H1 (cell line): ENCODE results near the gene AMER2. TPM values are rescaled to one million over a fixed set of nuclear protein-coding genes. Genes with fewer than 3 reads are reported as not detected.

ENCODE experiments used
- CTCF ChIA-PET: fragments of 300-600 bp; sonication (Branson Sonifier 250); formaldehyde crosslinking; loops from one replicate; lab custom pipeline; 2021; ENCODE audit not compliant: partially characterized antibody; lab: Charles Lee
- POLR2A ChIA-PET: fragments of 300-600 bp; sonication (Branson Sonifier 250); formaldehyde crosslinking; loops from one replicate; lab custom pipeline; 2021; ENCODE audit warnings: inconsistent platforms; ENCODE audit not compliant: partially characterized antibody; lab: Charles Lee
- DNase-seq, 2 experiments: peaks; one replicate each; pipeline versions ENCODE4 v3.0.0 to v3.0.0-alpha.2; 2010 to 2022; ENCODE audit warnings: low spot score in 2 of 2, low read depth in 1 of 2, mixed read lengths in 1 of 2
- FAIRE-seq: peaks from 2 replicates; lab custom pipeline; 2011; peaks lifted over from hg19 to GRCh38; lab: Jason Lieb, UNC
- H2AFZ ChIP-seq: 2 replicates; pipeline ENCODE4 v1.8.1; 2012; ENCODE audit warnings: low read length, inconsistent platforms
- H2AK5ac ChIP-seq: 2 replicates; pipeline ENCODE4 v1.6.1; 2013; ENCODE audit warnings: low read depth, low read length
- H2BK120ac ChIP-seq: replicated peaks from 2 replicates; pipeline ENCODE3; 2013; ENCODE audit warnings: low read depth, low read length, inconsistent platforms
- H2BK12ac ChIP-seq: 2 replicates; pipeline ENCODE4 v1.6.1; 2013; ENCODE audit warnings: low read depth, low read length
- H2BK15ac ChIP-seq: 2 replicates; pipeline ENCODE4 v1.6.1; 2013; ENCODE audit warnings: low read length
- H2BK20ac ChIP-seq: 2 replicates; pipeline ENCODE4 v1.6.1; 2013; ENCODE audit warnings: low read length
- H2BK5ac ChIP-seq: 2 replicates; pipeline ENCODE4 v1.6.1; 2013; ENCODE audit warnings: low read depth, low read length
- H3K14ac ChIP-seq: 2 replicates; pipeline ENCODE4 v1.6.1; 2013; ENCODE audit warnings: inconsistent platforms; ENCODE audit not compliant: insufficient read length
- H3K18ac ChIP-seq: 2 replicates; pipeline ENCODE4 v1.6.1; 2013; ENCODE audit warnings: low read length; ENCODE audit errors: extremely low read depth
- H3K23ac ChIP-seq: 2 replicates; pipeline ENCODE4 v1.6.1; 2013; ENCODE audit warnings: inconsistent platforms; ENCODE audit not compliant: insufficient read length
- H3K23me2 ChIP-seq: 2 replicates; pipeline ENCODE4 v1.6.1; 2013; ENCODE audit warnings: low read depth, low read length
- H3K27ac ChIP-seq: 2 replicates; pipeline ENCODE4 v1.6.1; 2011; ENCODE audit warnings: low read depth, low read length, inconsistent platforms
- H3K27me3 ChIP-seq, 4 experiments: replicated peaks in 1 of 4; 1 replicate in 1 of 4; 2 replicates in 3 of 4; pipeline versions ENCODE4 v1.6.1 to v1.8.1; 2011 to 2013; ENCODE audit warnings: low read length in 3 of 4, mild to moderate bottlenecking in 3 of 4, inconsistent platforms in 2 of 4, mixed read lengths in 2 of 4, moderate library complexity in 1 of 4; ENCODE audit not compliant: control insufficient read depth in 3 of 4, insufficient read depth in 3 of 4; ENCODE audit errors: extremely low read depth in 1 of 4
- H3K36me3 ChIP-seq, 4 experiments: 2 replicates each; pipeline versions ENCODE4 v1.6.1 to v1.8.1; 2011 to 2013; ENCODE audit warnings: mild to moderate bottlenecking in 4 of 4, low read length in 3 of 4, moderate library complexity in 2 of 4, control low read depth in 1 of 4, inconsistent platforms in 1 of 4; ENCODE audit not compliant: insufficient read depth in 4 of 4, control insufficient read depth in 2 of 4
- H3K4ac ChIP-seq: replicated peaks from 2 replicates; pipeline ENCODE3; 2013; ENCODE audit warnings: low read length, low read depth, mixed read lengths, inconsistent platforms; ENCODE audit not compliant: insufficient read length
- H3K4me1 ChIP-seq, 4 experiments: replicated peaks in 1 of 4; 1 replicate in 1 of 4; 2 replicates in 3 of 4; pipeline versions ENCODE4 v1.6.1 to v1.8.1; 2011 to 2013; ENCODE audit warnings: low read length in 3 of 4, inconsistent platforms in 2 of 4, mixed read lengths in 1 of 4; ENCODE audit not compliant: insufficient read depth in 4 of 4, control insufficient read depth in 3 of 4
- H3K4me2 ChIP-seq, 2 experiments: 2 replicates each; pipeline versions ENCODE4 v1.6.1 to v1.8.1; 2011 to 2013; ENCODE audit warnings: low read depth in 2 of 2, low read length in 2 of 2, control low read depth in 1 of 2, inconsistent platforms in 1 of 2, mild to moderate bottlenecking in 1 of 2; ENCODE audit not compliant: insufficient read depth in 1 of 2
- H3K4me3 ChIP-seq, 4 experiments: fragments of 200-600, 300-600 bp in 1 of 4; sonication (generic), shearing (Covaris generic), sonication (Bioruptor Twin) in 1 of 4; 2 replicates each; pipeline versions ENCODE4 v1.5.1 to v1.8.1; 2011 to 2016; ENCODE audit warnings: low read length in 4 of 4, low read depth in 3 of 4, control low read depth in 2 of 4, inconsistent platforms in 2 of 4, mild to moderate bottlenecking in 2 of 4, mixed read lengths in 1 of 4, moderate library complexity in 1 of 4; ENCODE audit not compliant: insufficient read depth in 2 of 4; ENCODE audit errors: extremely low read depth in 1 of 4
- H3K56ac ChIP-seq: replicated peaks from 2 replicates; pipeline ENCODE3; 2013; ENCODE audit warnings: low read depth, mild to moderate bottlenecking, mixed read lengths, low read length, inconsistent platforms; ENCODE audit not compliant: insufficient read length
- H3K79me1 ChIP-seq: 2 replicates; pipeline ENCODE4 v1.6.1; 2013; ENCODE audit warnings: low read depth, low read length, control low read depth
- H3K79me2 ChIP-seq, 2 experiments: 2 replicates each; pipeline versions ENCODE4 v1.6.1 to v1.8.1; 2012 to 2013; ENCODE audit warnings: low read length in 2 of 2, mild to moderate bottlenecking in 2 of 2, inconsistent platforms in 1 of 2; ENCODE audit not compliant: insufficient read depth in 2 of 2, control insufficient read depth in 1 of 2
- H3K9ac ChIP-seq, 4 experiments: replicated peaks in 1 of 4; 1 replicate in 1 of 4; 2 replicates in 3 of 4; pipeline versions ENCODE4 v1.6.1 to v1.8.1; 2011 to 2013; ENCODE audit warnings: low read depth in 3 of 4, low read length in 3 of 4, control low read depth in 2 of 4, mild to moderate bottlenecking in 2 of 4, moderate library complexity in 2 of 4, inconsistent platforms in 1 of 4; ENCODE audit errors: extremely low read depth in 1 of 4
- H3K9me3 ChIP-seq, 2 experiments: 2 replicates each; pipeline versions ENCODE4 v1.6.1 to v1.8.1; 2012 to 2013; ENCODE audit warnings: mild to moderate bottlenecking in 2 of 2, moderate library complexity in 2 of 2, control low read depth in 1 of 2, inconsistent platforms in 1 of 2, low read depth in 1 of 2, low read length in 1 of 2, mixed read lengths in 1 of 2; ENCODE audit not compliant: insufficient read depth in 2 of 2
- H4K20me1 ChIP-seq, 2 experiments: replicated peaks in 1 of 2; 2 replicates each; pipeline versions ENCODE3 to v1.8.1; 2011 to 2013; ENCODE audit warnings: inconsistent platforms in 2 of 2, low read length in 2 of 2, mild to moderate bottlenecking in 1 of 2; ENCODE audit not compliant: insufficient read depth in 2 of 2, control insufficient read depth in 1 of 2
- H4K5ac ChIP-seq: 2 replicates; pipeline ENCODE4 v1.6.1; 2013; ENCODE audit warnings: low read length, low read depth, mixed read lengths, inconsistent platforms; ENCODE audit not compliant: insufficient read length
- H4K8ac ChIP-seq: 2 replicates; pipeline ENCODE4 v1.8.0; 2013; ENCODE audit warnings: mild to moderate bottlenecking, moderate library complexity, low read length, inconsistent platforms; ENCODE audit not compliant: insufficient read depth; ENCODE audit errors: extremely low read depth
- H4K91ac ChIP-seq: replicated peaks from 2 replicates; pipeline ENCODE3; 2013; ENCODE audit warnings: low read length, mixed read lengths, inconsistent platforms; ENCODE audit not compliant: insufficient read length
- EZH2 ChIP-seq: fragments of 200-600 bp; sonication (generic); IDR thresholded peaks from 2 replicates; pipeline ENCODE4 v1.7.1; 2012; ENCODE audit warnings: low read depth, mild to moderate bottlenecking, moderate library complexity, low read length, inconsistent platforms; ENCODE audit not compliant: severe bottlenecking
- MAFK ChIP-seq: IDR thresholded peaks from 2 replicates; pipeline ENCODE4 v1.6.1; 2012; ENCODE audit warnings: low read depth, mild to moderate bottlenecking, improper control_type of control experiment, low read length
- PHF8 ChIP-seq: fragments of 200-600 bp; sonication (generic); conservative IDR thresholded peaks from 2 replicates; pipeline ENCODE4 v1.7.1; 2012; ENCODE audit warnings: low read depth, mild to moderate bottlenecking, inconsistent platforms, low read length, moderate library complexity
- POLR2AphosphoS5 ChIP-seq: IDR thresholded peaks from 2 replicates; pipeline ENCODE4 v1.6.1; 2011; ENCODE audit warnings: low read depth, low read length
- RBBP5 ChIP-seq: IDR thresholded peaks from 2 replicates; pipeline ENCODE4 v1.7.1; 2012; ENCODE audit warnings: low read depth, mild to moderate bottlenecking, inconsistent platforms, low read length, moderate library complexity, borderline replicate concordance
- SAP30 ChIP-seq: fragments of 300-600 bp; sonication (generic); IDR thresholded peaks from 2 replicates; pipeline ENCODE4 v1.7.1; 2012; ENCODE audit warnings: low read length, moderate library complexity, mild to moderate bottlenecking, inconsistent platforms; ENCODE audit not compliant: insufficient read depth, insufficient replicate concordance
- SIX5 ChIP-seq: IDR thresholded peaks from 2 replicates; pipeline ENCODE4 v1.6.1; 2011; ENCODE audit warnings: mild to moderate bottlenecking, low read depth, low read length
- SUZ12 ChIP-seq: fragments of 200-600 bp; sonication (generic); IDR thresholded peaks from 2 replicates; pipeline ENCODE4 v1.6.1; 2012; ENCODE audit warnings: mild to moderate bottlenecking, inconsistent platforms, low read length, moderate library complexity, mixed read lengths
- TBP ChIP-seq: IDR thresholded peaks from 2 replicates; pipeline ENCODE4 v1.6.1; 2011; ENCODE audit warnings: low read depth, low read length, improper control_type of control experiment
- ZNF274 ChIP-seq: IDR thresholded peaks from 2 replicates; pipeline ENCODE4 v1.7.0; 2012; ENCODE audit warnings: low read length, borderline replicate concordance; ENCODE audit errors: extremely low read depth
- WGBS, 2 experiments: shearing (Covaris generic) in 1 of 2; methylation state at CpG; one replicate each; pipeline versions ENCODE4 v1.1.6 to v1.1.7; 2013 to 2015; ENCODE audit warnings: low lambda C conversion rate in 2 of 2, mixed read lengths in 2 of 2, inconsistent platforms in 1 of 2, low coverage in 1 of 2, missing lambda C conversion rate in 1 of 2; ENCODE audit not compliant: insufficient replicate concordance in 2 of 2, insufficient coverage in 1 of 2, insufficient read length in 1 of 2; ENCODE audit errors: extremely low coverage in 1 of 2, missing lambda C conversion rate in 1 of 2; 5-methylcytosine and 5-hydroxymethylcytosine counted together
- polyA plus RNA-seq, 7 experiments: library from polyadenylated mRNA; depleted of rRNA in 3 of 7; stranded (reverse) in 5 of 7; unstranded in 2 of 7; fragments of >200 nt in 5 of 7; fragments of 200-250 nt in 2 of 7; gene quantifications; 1 replicate in 5 of 7; 2 replicates in 1 of 7; 4 replicates in 1 of 7; pipeline versions ENCODE4 v1.2.1 to v1.2.3, GENCODE V29; 2011 to 2013; ENCODE audit warnings: missing spikeins in 2 of 7, mixed read lengths in 2 of 7
- total RNA-seq: library from RNA; stranded (reverse); fragmentation: NEBNext Ultra II Directional; extraction: Animal tissue kit (Norgen Biotek cat#: 25700); gene quantifications from 2 replicates; pipeline ENCODE4 v1.2.1, GENCODE V29; 2021
- TF ChIP-seq, protein P1 (sequence below), 3 experiments: IDR thresholded peaks; 1 replicate in 2 of 3; 2 replicates in 1 of 3; pipeline versions ENCODE4 v1.5.1 to v1.6.1; 2011; ENCODE audit warnings: low read length in 3 of 3, mild to moderate bottlenecking in 3 of 3, inconsistent platforms in 2 of 3, low read depth in 1 of 3, moderate library complexity in 1 of 3; ENCODE audit not compliant: insufficient read depth in 1 of 3; ENCODE audit errors: control extremely low read depth in 1 of 3

Gene AMER2
- total and polyA plus RNA-seq, 2 of the 8 experiments (the other 6 are each of a cell fraction or from before 2014, with no cell fraction given): 0.14 to 0.50 TPM

- WGBS, 2 experiments: 84% methylated on average over 5 of the region's 5 CpGs; no CpG with 5 or more reads in 1 of the 2 experiments
- H4K91ac ChIP-seq: no peak overlapping the region
- H3K4me1 ChIP-seq: no peaks in the 10 kb centered on the region
- POLR2A ChIA-PET: interaction anchor here (1.0 kb wide), 2 partner anchors 12 to 19 kb away, joined by 3 to 5 read pairs; no protein-coding TSS in a partner anchor
- H3K4me3 ChIP-seq: no peak overlapping the region
- H3K4me2 ChIP-seq: no peak overlapping the region
- no peak for DNase-seq
- H3K27ac ChIP-seq: no peak overlapping the region
- H3K9me3 ChIP-seq: no peaks in the 10 kb centered on the region; a peak in 1 of 4 replicates
- H2AFZ ChIP-seq: no peak overlapping the region
- no peaks in the 10 kb centered on the region for H3K23me2 ChIP-seq
- H3K79me1 ChIP-seq: no peaks in the 10 kb centered on the region
- CTCF ChIA-PET: interaction anchor here (0.9 to 1.9 kb wide), 3 partner anchors 10 to 76 kb away, joined by 5 to 8 read pairs (median 6); no protein-coding TSS in a partner anchor
- no peak overlapping the region for H3K14ac ChIP-seq
- no peak overlapping the region for H4K8ac ChIP-seq
- FAIRE-seq: no peak
- H2BK5ac ChIP-seq: no peak overlapping the region
- no peaks in the 10 kb centered on the region for H3K79me2 ChIP-seq
- peaks cover 0 to 3% (median 0%) of the 10 kb centered on the region in 4 experiments; a peak in 2 of 7 replicates for H3K27me3 ChIP-seq
- no peak overlapping the region for H2BK12ac ChIP-seq
- no peaks in the 10 kb centered on the region for H3K36me3 ChIP-seq
- no peak overlapping the region for H2AK5ac ChIP-seq
- no peak overlapping the region for H3K18ac ChIP-seq
- H3K9ac ChIP-seq: no peak overlapping the region
- H4K5ac ChIP-seq: no peak overlapping the region
- no peak overlapping the region for H2BK15ac ChIP-seq
- no peak overlapping the region for H2BK120ac ChIP-seq
- H3K4ac ChIP-seq: no peak overlapping the region
- no peak overlapping the region for H2BK20ac ChIP-seq
- H3K23ac ChIP-seq: no peak overlapping the region
- no peak overlapping the region for H3K56ac ChIP-seq
- no peaks in the 10 kb centered on the region for H4K20me1 ChIP-seq
- TF ChIP-seq ZNF274: no peak
- no peak for TF ChIP-seq RBBP5
- no peak for TF ChIP-seq SAP30
- TF ChIP-seq POLR2AphosphoS5: no peak
- TF ChIP-seq, protein P1, sequence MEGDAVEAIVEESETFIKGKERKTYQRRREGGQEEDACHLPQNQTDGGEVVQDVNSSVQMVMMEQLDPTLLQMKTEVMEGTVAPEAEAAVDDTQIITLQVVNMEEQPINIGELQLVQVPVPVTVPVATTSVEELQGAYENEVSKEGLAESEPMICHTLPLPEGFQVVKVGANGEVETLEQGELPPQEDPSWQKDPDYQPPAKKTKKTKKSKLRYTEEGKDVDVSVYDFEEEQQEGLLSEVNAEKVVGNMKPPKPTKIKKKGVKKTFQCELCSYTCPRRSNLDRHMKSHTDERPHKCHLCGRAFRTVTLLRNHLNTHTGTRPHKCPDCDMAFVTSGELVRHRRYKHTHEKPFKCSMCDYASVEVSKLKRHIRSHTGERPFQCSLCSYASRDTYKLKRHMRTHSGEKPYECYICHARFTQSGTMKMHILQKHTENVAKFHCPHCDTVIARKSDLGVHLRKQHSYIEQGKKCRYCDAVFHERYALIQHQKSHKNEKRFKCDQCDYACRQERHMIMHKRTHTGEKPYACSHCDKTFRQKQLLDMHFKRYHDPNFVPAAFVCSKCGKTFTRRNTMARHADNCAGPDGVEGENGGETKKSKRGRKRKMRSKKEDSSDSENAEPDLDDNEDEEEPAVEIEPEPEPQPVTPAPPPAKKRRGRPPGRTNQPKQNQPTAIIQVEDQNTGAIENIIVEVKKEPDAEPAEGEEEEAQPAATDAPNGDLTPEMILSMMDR (IDR thresholded peaks at IDR 0.05; ENCODE audit: control extremely low read depth in 1 of 3, insufficient read depth in 1 of 3, low read depth in 1 of 3, low read length in 3 of 3): no peak
- no peak for TF ChIP-seq SIX5
- TF ChIP-seq SUZ12: no peak
- no peak for TF ChIP-seq MAFK
- TF ChIP-seq TBP: no peak
- no peak for TF ChIP-seq EZH2
- TF ChIP-seq PHF8: no peak
These were observed 18.2 kb upstream of the AMER2 start for GRCh38 chr13:25190256-25190655.
